Stimulated activated memory B cell treated with anti-CD40 and anti-IgM and Interleukin-4, amounts not matched to agents 10 μg/mL and 1 μg/mL and 100 μg/mL, for 72 hours (primary cell): ENCODE measurements around the gene CNGA2.
"Not testable (repeated sequence)": the region's sequence is repeated elsewhere in the genome, so short reads cannot be mapped to it uniquely, and the experiment has no call there.

Experiments
- ATAC-seq: fragments of 150-1000 bp; cut with Tn5 transposase; 2 replicates; pipeline ENCODE4 v1.10.0; 2021
- H3K27ac Mint-ChIP-seq: one replicate; pipeline ENCODE4 v1.8.0; 2022; ENCODE audit warnings: mild to moderate bottlenecking, mixed read lengths
- H3K27me3 Mint-ChIP-seq: one replicate; pipeline ENCODE4 v1.8.0; 2022; ENCODE audit warnings: mixed read lengths
- H3K36me3 Mint-ChIP-seq: one replicate; pipeline ENCODE4 v1.8.0; 2022; ENCODE audit warnings: mixed read lengths
- H3K4me1 Mint-ChIP-seq: one replicate; pipeline ENCODE4 v1.8.0; 2022; ENCODE audit warnings: mixed read lengths
- H3K4me3 Mint-ChIP-seq: one replicate; pipeline ENCODE4 v1.8.0; 2022; ENCODE audit warnings: mild to moderate bottlenecking, moderate library complexity, mixed read lengths
- H3K9me3 Mint-ChIP-seq: one replicate; pipeline ENCODE4 v1.8.0; 2022; ENCODE audit warnings: mixed read lengths

Gene CNGA2

GRCh38 chrX:151734446-151734845 is at the start of gene CNGA2:
Gene CNGA2 (plus strand): TSS chrX:151734746. CDS start chrX:151738484, 3,738 bp downstream.
- no peaks in the 10 kb centered on the region for H3K4me1 Mint-ChIP-seq
- no peak within 1 kb of the TSS for H3K4me3 Mint-ChIP-seq
- H3K9me3 Mint-ChIP-seq: no peaks in the 10 kb centered on the region
- no peak within 1 kb of the TSS for H3K27ac Mint-ChIP-seq
- no peak for ATAC-seq
- no peaks in the 10 kb centered on the region for H3K36me3 Mint-ChIP-seq
- H3K27me3 Mint-ChIP-seq: peaks cover 6% of the 10 kb centered on the region

- H3K9me3 Mint-ChIP-seq: no peaks in the 10 kb centered on the region
- no peaks in the 10 kb centered on the region for H3K4me1 Mint-ChIP-seq
- ATAC-seq: no peak
- no peak overlapping the region for H3K4me3 Mint-ChIP-seq
- H3K27me3 Mint-ChIP-seq: peaks cover 10% of the 10 kb centered on the region
- no peaks in the 10 kb centered on the region for H3K36me3 Mint-ChIP-seq
- H3K27ac Mint-ChIP-seq: no peak overlapping the region
Observed at GRCh38 chrX:151687635-151688034, 46.9 kb upstream of the CNGA2 start.

DNA sequence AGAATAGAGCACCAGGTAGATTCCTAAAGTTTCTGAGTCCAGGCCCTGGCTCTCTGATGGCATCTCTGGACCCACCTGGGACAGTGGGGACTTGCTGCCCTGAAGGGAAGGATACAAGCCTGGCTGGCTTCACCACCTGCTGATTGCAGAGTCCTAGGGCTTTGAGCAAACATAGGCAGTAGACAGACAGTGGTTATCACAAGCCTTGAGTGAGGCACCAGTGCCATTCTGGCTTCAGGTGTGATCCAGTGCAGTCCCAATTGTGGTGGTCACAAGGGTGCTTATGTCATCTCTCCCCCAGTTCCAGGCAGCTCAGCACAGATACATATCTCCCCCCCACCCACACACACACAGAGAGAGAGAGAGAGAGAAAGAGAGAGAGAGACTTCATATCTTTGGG is 45.9 kb upstream of the CNGA2 start:
- no peaks in the 10 kb centered on the region for H3K27me3 Mint-ChIP-seq
- H3K36me3 Mint-ChIP-seq: no peaks in the 10 kb centered on the region
- H3K4me3 Mint-ChIP-seq: no peak overlapping the region
- no peaks in the 10 kb centered on the region for H3K9me3 Mint-ChIP-seq
- no peak for ATAC-seq
- no peak overlapping the region for H3K27ac Mint-ChIP-seq
- no peaks in the 10 kb centered on the region for H3K4me1 Mint-ChIP-seq

DNA sequence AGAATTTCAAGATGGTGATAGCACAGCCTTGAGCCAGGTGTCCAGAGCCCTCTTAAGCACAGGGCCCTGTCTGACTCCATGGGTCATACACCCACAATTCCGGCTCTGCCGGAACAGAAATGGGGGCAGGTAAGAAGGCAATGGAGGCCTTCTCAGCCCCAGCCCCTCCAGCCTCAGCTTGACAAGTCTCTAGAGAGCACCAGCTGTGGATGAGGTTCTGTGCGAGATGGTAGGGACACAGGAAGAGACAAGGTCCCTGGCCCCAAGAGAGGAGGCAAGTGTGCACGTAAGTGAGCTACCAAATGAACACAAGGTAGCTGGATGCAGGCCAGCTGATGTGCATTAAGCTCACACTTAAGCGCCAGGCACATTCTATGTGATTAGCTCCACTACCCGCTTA is 41.7 kb upstream of the CNGA2 start:
- H3K36me3 Mint-ChIP-seq: no peaks in the 10 kb centered on the region
- H3K27ac Mint-ChIP-seq: no peak overlapping the region

GRCh38 chrX:151694121-151694520 is 40.4 kb upstream of the CNGA2 start:
- Mint-ChIP-seq H3K27me3 (peaks cover 14% of the 10 kb centered on the region), H3K4me3 (no peak overlapping the region), H3K36me3 (no peaks in the 10 kb centered on the region), H3K27ac (no peak overlapping the region), H3K9me3 (no peaks in the 10 kb centered on the region), H3K4me1 (no peaks in the 10 kb centered on the region)
- no peak for ATAC-seq

More for the DNA sequence above, 41.7 kb upstream of the CNGA2 start:
- no peak for ATAC-seq
- no peaks in the 10 kb centered on the region for H3K9me3 Mint-ChIP-seq
- no peaks in the 10 kb centered on the region for H3K4me1 Mint-ChIP-seq
- H3K4me3 Mint-ChIP-seq: no peak overlapping the region
- peaks cover 14% of the 10 kb centered on the region for H3K27me3 Mint-ChIP-seq

- ATAC-seq: no peak
- H3K27me3 Mint-ChIP-seq: peaks cover 14% of the 10 kb centered on the region
- no peaks in the 10 kb centered on the region for H3K36me3 Mint-ChIP-seq
- H3K4me3 Mint-ChIP-seq: no peak within 1 kb of the TSS
- H3K9me3 Mint-ChIP-seq: no peaks in the 10 kb centered on the region
- H3K4me1 Mint-ChIP-seq: no peaks in the 10 kb centered on the region
- no peak within 1 kb of the TSS for H3K27ac Mint-ChIP-seq
Observed at GRCh38 chrX:151694661-151695582, 39.6 kb upstream of the CNGA2 start, which contains the start of gene PRRG3. Gene PRRG3 (plus strand): TSS chrX:151695458. CDS start chrX:151698815, 3,357 bp downstream.

GRCh38 chrX:151695583-151696340 is 38.8 kb upstream of the CNGA2 start:
- no peak overlapping the region for H3K27ac Mint-ChIP-seq
- no peak for ATAC-seq
- H3K4me1 Mint-ChIP-seq: no peaks in the 10 kb centered on the region
- H3K4me3 Mint-ChIP-seq: no peak overlapping the region
- H3K27me3 Mint-ChIP-seq: peaks cover 14% of the 10 kb centered on the region
- no peaks in the 10 kb centered on the region for H3K36me3 Mint-ChIP-seq
- H3K9me3 Mint-ChIP-seq: no peaks in the 10 kb centered on the region

DNA sequence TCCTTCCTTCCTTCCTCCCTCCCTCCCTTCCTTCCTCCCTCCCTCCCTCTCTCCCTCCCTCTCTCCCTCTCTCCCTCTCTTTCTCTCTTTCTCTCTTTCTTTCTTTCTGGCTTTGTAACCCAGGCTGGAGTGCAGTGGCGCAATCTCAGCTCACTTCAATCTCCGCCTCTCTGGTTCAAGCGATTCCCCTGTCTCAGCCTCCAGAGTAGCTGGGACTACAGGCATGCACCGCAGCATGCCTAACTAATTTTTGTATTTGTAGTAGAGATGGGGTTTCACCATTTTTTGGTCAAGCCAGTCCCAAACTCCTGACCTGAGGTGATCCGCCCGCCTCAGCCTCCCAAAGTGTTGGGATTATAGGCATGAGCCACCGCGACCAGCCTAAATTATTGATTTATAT is 37.5 kb upstream of the CNGA2 start:
- not testable (repeated sequence) for H3K27ac Mint-ChIP-seq, H3K4me3 Mint-ChIP-seq

DNA sequence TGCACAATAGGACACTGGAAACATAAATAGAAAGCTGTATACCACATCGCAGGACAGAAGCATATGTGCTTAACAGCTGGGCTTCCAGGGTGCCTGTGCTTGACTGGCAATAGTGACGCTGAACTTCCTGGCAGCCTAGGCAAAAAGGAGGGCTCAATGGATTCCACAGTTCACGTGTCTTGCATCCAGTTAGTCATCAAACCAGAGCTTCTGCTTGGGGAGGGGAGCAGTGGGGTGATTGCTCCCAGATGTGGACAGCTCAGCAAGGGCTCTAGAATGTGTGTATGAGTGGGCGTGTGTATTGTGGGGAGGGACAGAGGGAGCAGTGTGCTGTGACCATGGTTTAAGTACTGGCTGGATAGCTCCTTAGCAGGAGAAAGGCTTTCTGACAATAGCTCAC is 37.0 kb upstream of the CNGA2 start:
- H3K27me3 Mint-ChIP-seq: peaks cover 14% of the 10 kb centered on the region
- H3K9me3 Mint-ChIP-seq: no peaks in the 10 kb centered on the region
- no peak for ATAC-seq
- H3K27ac Mint-ChIP-seq: no peak overlapping the region
- H3K4me3 Mint-ChIP-seq: no peak overlapping the region
- H3K4me1 Mint-ChIP-seq: no peaks in the 10 kb centered on the region
- H3K36me3 Mint-ChIP-seq: no peaks in the 10 kb centered on the region

More for the DNA sequence above, 37.5 kb upstream of the CNGA2 start:
- not testable (repeated sequence) for H3K4me1 Mint-ChIP-seq, ATAC-seq, H3K9me3 Mint-ChIP-seq, H3K36me3 Mint-ChIP-seq
- H3K27me3 Mint-ChIP-seq: peaks cover 14% of the 10 kb centered on the region

DNA sequence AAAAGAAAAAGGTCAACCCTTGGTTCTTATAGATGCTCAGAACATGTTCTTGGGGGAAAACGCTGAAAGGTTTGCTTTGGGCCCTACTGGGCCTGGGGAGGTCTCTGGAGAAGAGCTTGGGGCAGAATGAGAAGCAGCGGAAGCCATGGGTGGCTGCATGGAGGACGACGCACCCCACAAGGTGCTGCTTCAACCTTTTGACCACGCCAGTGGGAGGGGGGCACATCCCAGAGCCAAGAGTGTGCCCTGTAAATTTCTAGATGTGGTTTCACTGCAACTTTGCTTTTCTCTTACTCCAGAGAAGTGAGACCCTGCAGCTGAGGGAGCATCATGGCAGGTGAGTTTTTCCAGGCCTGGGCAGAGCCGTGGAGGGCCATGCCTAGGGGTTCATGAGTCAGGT is 36.1 kb upstream of the CNGA2 start:
- Mint-ChIP-seq H3K9me3 (no peaks in the 10 kb centered on the region), H3K36me3 (no peaks in the 10 kb centered on the region), H3K27me3 (peaks cover 14% of the 10 kb centered on the region), H3K27ac (no peak overlapping the region), H3K4me3 (no peak overlapping the region), H3K4me1 (no peaks in the 10 kb centered on the region)
- no peak for ATAC-seq

- no peaks in the 10 kb centered on the region for H3K36me3 Mint-ChIP-seq
- H3K27ac Mint-ChIP-seq: no peak overlapping the region
- H3K4me3 Mint-ChIP-seq: no peak overlapping the region
- no peaks in the 10 kb centered on the region for H3K9me3 Mint-ChIP-seq
- no peaks in the 10 kb centered on the region for H3K4me1 Mint-ChIP-seq
- H3K27me3 Mint-ChIP-seq: peaks cover 14% of the 10 kb centered on the region
- no peak for ATAC-seq
Observed at GRCh38 chrX:151699746-151700145, 34.8 kb upstream of the CNGA2 start.

- no peak overlapping the region for H3K27ac Mint-ChIP-seq
- no peak for ATAC-seq
- no peaks in the 10 kb centered on the region for H3K36me3 Mint-ChIP-seq
- no peak overlapping the region for H3K4me3 Mint-ChIP-seq
- H3K9me3 Mint-ChIP-seq: no peaks in the 10 kb centered on the region
- no peaks in the 10 kb centered on the region for H3K4me1 Mint-ChIP-seq
- peaks cover 13% of the 10 kb centered on the region for H3K27me3 Mint-ChIP-seq
Observed at GRCh38 chrX:151700581-151700980, 34.0 kb upstream of the CNGA2 start.

GRCh38 chrX:151701071-151701470 is 33.5 kb upstream of the CNGA2 start:
- ATAC-seq: no peak
- Mint-ChIP-seq H3K9me3 (no peaks in the 10 kb centered on the region), H3K4me3 (no peak overlapping the region), H3K4me1 (no peaks in the 10 kb centered on the region), H3K27ac (no peak overlapping the region), H3K36me3 (no peaks in the 10 kb centered on the region), H3K27me3 (peaks cover 8% of the 10 kb centered on the region)

DNA sequence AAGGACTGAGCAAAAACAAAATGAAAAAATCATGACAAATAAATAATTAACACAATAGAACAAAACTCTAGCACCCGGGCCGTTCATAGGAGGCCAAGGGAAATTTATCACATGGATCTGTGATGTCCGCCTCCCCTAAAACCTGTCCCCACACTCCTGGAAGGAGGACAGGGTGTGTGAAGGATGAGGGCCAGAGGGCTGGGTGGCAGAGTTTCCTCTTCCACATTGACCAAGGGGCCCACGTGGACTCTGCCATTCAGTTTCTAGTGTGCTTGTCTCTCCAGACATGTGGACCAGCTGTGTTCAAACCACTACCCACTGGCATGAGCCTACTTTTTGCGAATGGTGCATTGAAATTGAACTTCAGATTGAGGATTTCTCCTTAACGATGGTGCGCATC is 33.0 kb upstream of the CNGA2 start:
- no peaks in the 10 kb centered on the region for H3K9me3 Mint-ChIP-seq
- H3K4me3 Mint-ChIP-seq: no peak overlapping the region
- peaks cover 3% of the 10 kb centered on the region for H3K27me3 Mint-ChIP-seq
- no peaks in the 10 kb centered on the region for H3K36me3 Mint-ChIP-seq
- no peak overlapping the region for H3K27ac Mint-ChIP-seq
- ATAC-seq: no peak
- no peaks in the 10 kb centered on the region for H3K4me1 Mint-ChIP-seq

DNA sequence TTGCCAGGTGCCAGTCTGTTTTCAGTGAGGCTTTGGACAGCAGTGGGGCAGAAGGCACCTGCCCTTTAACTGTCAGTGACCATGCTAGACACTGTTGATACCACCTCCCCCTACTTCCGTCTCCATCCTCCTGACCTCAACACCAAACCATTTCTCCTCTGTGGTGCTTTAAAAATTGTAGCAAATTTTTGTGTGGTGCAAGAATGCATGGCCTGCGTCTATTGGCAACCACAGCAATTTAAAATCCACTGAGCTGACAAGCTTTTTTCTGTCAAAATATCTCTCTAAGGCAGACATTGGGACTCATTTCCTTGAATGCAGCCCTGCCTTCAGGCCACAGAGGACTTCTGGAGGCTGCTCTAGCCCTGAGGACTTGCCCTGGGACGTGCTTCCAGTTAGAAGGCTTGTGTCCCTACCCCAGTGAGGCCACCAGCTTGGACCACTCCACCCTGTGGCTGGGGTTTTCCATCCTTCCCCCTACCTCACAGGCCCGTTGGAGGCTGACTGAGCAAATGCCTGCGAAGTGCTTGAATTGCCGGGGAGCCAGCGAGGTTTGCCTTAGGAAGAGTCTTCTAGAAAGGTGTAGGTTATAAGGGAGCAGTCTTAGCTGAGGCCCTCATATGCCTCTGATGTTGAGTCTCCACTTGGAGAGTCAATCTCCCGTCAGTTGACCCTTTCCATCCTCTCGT is 32.4 kb upstream of the CNGA2 start:
- no peaks in the 10 kb centered on the region for H3K9me3 Mint-ChIP-seq
- no peak overlapping the region for H3K4me3 Mint-ChIP-seq
- no peaks in the 10 kb centered on the region for H3K27me3 Mint-ChIP-seq
- no peak for ATAC-seq
- no peak overlapping the region for H3K27ac Mint-ChIP-seq
- no peaks in the 10 kb centered on the region for H3K36me3 Mint-ChIP-seq
- H3K4me1 Mint-ChIP-seq: no peaks in the 10 kb centered on the region
